Limb (tissue), 2 donors: ENCODE results near the gene HRCT1.

ENCODE experiments used
- DNase-seq, 2 donors: peaks; one replicate each; pipeline ENCODE4 v3.0.0-alpha.2; 2016; ENCODE audit errors: extremely low spot score in 2 of 2

HRCT1 gene

GRCh38 chr9:35940458-35941407 is 34.7 kb downstream of the HRCT1 start:
- DNase-seq: no peak

GRCh38 chr9:35942286-35942685 is 36.3 kb downstream of the HRCT1 start:
- DNase-seq: no peak

- no peak for DNase-seq
Measured at GRCh38 chr9:35944173-35944572, 38.2 kb downstream of the HRCT1 start.

- no peak for DNase-seq
Measured at GRCh38 chr9:35944841-35945240, 38.8 kb downstream of the HRCT1 start.

- DNase-seq: peak; percentile 75 to 83
Measured at GRCh38 chr9:35945341-35946018, 39.5 kb downstream of the HRCT1 start.

GRCh38 chr9:35948451-35948850 is 42.4 kb downstream of the HRCT1 start:
- no peak for DNase-seq

GRCh38 chr9:35948901-35949318 is 42.9 kb downstream of the HRCT1 start:
- no peak for DNase-seq

GRCh38 chr9:35951736-35952135 is 45.7 kb downstream of the HRCT1 start:
- no peak for DNase-seq

GRCh38 chr9:35952526-35953191 is 46.7 kb downstream of the HRCT1 start:
- no peak for DNase-seq

GRCh38 chr9:35954942-35955546 is 49.0 kb downstream of the HRCT1 start:
- DNase-seq: peak; percentile 59 to 91

GRCh38 chr9:35956651-35957050 is 50.6 kb downstream of the HRCT1 start:
- DNase-seq: no peak
